HG03066 (cell line): ENCODE results near the gene CFAP410.

Source experiments
- ATAC-seq: cut with Tn5 transposase; IDR thresholded peaks from one replicate; pipeline ENCODE4 v1.9.1; 2021; ENCODE audit warnings: low read depth; ENCODE audit not compliant: unreplicated experiment

The CFAP410 gene

DNA sequence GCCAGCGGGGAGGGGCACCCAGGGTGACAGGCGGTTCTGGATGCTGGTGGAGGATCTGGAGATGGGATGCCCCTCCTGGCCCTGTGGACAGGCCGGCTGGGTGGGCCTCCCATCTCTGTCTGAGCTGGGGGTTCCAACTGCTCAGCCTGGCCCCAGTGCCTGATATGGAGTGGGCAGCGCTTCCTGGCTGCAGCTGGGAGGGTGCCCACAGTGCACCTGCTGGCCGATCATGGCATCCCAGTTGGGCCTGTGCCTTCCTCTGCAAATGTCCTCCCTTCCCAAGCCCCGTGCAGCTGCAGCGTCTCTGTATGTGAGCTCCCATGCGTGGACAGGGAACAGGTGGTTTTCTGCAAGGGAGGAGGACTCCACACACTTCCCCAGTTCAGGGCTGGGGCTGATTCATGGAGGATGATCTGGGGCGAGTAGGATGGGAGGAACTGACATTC lies 37.2 kb downstream of the CFAP410 start:
- ATAC-seq, result no peak

DNA sequence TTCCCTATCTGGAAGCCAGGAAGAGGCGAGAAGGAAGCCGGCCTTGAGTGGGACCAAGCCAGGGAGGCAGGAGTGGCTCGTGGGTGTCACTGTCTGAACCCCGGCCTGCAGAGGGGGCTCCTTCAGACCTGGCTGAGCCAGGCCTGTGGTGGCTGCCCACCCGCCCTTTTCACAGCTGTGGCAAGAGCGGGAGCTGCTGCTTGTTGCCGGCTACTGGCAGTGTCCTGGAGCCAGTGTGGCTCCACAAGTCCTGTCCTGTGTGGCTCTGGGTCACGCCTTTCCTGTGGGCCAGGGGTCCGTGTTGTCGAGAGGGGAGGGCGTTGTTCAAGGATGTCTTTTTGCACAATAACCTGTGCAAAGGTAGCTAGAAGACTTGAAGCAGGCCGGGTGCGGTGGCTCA lies 38.0 kb downstream of the CFAP410 start:
- ATAC-seq, result no peak

DNA sequence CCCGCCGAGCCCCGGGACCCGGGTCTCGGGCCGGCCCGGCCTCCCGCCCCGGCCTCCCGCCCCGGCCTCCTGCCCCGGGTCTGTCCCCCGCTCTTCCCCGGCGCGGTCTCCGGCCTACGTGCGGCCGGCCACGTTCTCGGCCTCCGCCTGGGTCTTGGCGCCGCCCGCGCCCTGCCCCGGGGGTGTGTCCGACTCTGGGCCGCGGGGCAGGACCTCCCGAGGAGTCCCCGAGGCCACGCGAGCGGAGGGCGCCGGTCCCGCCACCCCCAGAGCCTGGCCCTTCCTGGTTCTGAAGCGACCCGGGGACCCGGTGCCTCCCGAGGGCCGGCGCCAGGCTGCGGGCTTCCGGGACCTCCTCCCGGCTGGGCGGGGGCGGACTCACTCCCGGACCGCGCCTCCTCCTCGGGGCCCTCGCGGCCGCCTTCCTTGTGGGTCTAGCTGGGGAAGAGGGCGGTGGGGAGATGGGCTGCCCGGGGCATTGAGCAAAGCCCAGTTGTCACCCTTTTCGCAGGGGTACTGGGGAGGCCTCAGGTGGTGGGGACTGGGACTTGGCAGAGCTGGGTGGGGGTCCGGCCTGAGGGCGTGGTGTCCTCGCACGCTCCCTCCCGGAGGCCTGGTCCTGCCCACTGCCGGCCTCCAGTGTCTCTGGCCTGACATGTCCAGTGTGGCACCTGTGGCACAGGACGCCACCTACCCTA lies 38.8 kb downstream of the CFAP410 start:
- ATAC-seq, result peak; percentile 23

DNA sequence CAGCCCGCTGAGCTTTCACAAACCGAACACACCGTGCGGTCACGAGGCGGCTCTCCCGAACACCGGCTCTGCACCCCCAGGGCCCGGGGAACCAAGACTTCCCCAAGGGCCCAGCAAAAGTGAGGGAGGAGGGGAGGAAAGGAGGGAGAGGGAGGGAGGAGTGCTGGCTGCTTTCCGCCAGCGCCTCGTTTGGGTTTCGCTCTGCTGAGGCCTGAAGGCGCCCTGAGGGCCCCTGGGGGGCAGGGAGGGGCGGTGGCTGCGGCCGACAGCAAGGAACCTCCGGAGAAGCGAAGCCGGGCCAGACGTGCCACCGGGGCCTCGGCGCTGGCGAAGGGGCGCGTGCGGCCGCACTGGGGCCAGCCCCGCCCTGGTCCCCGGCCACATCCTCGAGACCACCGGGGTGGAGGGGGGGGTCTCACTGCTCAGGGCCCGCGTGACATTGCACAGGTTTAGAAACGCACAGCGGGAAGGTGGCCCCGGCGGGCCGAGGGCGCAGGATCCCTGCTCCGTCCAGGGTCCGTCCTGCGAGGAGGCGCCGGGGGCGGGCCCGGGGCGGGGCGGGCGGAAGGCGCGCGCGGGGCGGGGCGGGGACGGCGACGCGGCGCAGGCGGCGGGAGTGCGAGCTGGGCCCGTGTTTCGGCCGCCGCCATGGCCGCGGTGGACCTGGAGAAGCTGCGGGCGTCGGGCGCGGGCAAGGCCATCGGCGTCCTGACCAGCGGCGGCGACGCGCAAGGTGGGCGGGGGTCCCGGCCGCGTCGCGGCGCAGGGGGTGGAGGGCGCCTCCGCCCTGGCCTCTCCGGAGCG lies 39.5 kb downstream of the CFAP410 start, which contains the start of gene PFKL:
PFKL (plus strand) TSS at position 596 of the 804 bp plus-strand sequence; CDS start at position 649, 53 bp downstream.
- ATAC-seq, result peak; percentile 48

DNA sequence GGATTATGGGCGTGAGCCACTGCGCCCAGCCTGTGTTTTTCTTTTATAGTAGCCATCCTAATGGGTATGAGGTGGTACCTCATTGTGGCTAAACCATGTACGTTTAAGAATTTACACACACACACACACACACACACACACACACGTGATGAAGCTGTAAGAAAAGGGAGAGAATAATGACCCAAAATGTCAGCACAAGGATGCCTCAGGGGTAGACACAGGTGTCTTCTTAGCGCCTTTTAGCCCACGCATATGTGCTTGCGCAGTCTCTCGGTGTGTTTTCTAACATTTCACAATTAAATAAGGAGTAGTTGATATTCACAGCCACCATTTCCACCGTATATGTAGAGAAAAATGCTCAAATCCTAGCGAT lies 40.1 kb downstream of the CFAP410 start:
- ATAC-seq, result no peak

DNA sequence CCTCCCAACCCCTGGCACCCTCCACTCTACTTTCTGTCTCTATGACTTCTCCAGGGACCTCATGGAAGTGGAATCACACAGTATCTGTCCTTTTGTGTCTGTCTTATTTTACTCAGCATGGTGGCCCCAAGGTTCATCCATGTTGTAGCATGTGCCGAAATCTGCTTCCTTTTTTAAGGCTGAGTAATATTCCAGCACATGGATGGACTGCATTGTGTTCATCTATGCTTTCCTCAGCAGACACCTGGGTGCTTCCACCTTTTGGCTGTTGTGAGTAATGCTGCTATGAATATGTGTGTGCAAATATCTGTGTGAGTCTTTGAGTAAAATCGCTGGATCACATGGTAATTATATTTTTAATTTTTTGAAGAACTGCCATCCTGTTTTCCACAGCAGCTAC lies 40.9 kb downstream of the CFAP410 start:
- no peak for ATAC-seq

DNA sequence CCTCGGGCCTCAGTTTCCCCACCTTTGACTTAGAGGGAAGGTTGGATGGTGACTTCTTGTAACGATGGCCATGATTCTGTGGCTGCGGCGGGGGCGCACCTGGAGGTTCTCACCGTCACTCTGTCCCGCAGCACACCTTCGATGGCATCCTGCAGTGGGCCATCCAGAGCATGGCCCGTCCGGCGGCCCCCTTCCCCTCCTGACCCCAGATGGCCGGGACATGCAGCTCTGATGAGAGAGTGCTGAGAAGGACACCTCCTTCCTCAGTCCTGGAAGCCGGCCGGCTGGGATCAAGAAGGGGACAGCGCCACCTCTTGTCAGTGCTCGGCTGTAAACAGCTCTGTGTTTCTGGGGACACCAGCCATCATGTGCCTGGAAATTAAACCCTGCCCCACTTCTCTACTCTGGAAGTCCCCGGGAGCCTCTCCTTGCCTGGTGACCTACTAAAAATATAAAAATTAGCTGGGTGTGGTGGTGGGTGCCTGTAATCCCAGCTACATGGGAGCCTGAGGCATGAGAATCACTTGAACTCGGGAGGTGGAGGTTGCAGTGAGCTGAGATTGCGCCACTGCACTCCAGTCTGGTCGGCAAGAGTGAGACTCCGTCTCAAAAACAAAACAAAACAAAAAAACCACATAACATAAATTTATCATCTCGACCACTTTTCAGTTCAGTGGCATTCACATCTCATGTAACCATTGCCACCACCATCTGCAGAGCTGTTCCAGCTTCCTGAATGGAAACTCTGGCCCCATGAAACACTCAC lies 41.5 kb downstream of the CFAP410 start:
- no peak for ATAC-seq

DNA sequence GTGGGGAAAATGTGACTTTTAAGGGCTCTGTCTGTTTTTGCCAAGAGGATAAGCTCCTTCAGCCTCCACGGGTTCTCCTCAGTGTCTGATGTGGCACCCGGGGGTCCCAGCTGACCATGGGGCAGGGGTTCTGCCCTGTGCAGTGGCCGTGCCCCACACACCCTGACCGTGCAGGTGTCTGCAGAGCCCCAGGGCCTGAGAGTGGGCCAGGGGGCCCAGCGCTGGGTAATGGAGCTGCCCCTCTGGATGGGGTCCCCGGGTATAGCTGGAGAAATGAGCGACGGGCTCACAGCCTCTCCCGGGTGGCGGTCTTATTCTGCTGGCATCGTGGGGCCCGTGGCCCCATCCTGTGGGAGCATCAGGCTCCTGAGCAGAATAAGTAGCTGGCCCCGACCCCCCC lies 42.3 kb downstream of the CFAP410 start:
- no peak for ATAC-seq

DNA sequence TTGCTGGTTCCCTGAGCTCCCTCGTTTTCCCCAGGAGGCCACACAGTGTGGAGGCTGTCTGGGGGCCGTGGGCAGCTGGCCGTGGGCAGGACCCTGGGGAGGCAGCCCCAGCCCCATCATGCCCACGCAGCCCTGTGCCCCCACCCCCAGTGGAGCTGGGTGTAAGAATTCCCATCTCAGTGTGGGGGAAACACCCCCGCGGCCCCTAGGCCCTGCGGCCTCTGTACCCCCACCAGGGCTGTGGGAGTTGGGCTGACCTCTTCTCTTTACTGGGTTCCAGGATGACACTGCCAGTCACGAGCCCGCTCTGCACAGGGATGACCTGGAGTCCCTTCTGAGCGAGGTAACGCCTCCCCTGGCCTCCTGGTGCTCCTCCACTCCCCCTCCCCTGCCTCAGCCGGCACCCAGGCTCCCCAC lies 43.1 kb downstream of the CFAP410 start:
- no peak for ATAC-seq

DNA sequence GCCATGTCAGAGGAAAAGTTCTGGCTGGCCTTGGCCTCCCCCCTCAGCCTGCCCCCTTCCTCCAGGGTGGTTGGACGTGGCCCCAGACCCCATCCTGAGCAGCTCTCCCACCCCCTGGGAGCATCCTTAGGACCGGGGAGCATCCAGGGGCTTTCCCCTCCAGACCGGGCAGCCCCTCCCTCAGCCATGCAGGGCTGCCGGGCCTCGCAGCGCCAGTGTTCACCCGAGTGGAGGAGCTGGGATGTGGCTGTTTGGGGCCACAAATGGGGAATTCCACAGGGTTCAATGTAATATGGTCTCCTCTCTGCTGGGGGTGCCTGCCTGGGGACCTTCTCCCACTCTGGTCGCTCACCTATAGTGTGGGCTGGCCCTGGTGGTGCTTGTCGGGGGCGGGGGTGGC lies 43.5 kb downstream of the CFAP410 start:
- no peak for ATAC-seq

DNA sequence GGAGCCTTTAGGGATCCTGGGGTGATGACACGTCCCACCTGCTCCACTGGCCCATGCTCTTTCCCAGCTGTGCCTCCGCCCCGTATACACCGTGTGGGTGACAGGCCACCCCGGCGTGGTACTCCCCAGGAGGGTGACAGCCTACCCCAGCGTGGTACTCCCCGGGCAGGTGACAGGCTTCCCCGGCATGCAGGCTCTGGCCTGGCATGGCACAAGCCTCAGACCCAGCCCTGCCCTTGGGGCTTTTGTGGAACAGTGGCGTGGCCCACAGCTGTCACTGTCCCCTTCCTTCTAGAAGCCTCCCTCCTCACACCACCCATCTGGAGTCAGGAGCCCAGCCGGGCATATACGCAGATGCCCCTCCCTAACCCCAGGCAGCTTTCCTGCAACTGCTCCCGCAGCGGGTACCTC lies 44.0 kb downstream of the CFAP410 start:
- no peak for ATAC-seq

DNA sequence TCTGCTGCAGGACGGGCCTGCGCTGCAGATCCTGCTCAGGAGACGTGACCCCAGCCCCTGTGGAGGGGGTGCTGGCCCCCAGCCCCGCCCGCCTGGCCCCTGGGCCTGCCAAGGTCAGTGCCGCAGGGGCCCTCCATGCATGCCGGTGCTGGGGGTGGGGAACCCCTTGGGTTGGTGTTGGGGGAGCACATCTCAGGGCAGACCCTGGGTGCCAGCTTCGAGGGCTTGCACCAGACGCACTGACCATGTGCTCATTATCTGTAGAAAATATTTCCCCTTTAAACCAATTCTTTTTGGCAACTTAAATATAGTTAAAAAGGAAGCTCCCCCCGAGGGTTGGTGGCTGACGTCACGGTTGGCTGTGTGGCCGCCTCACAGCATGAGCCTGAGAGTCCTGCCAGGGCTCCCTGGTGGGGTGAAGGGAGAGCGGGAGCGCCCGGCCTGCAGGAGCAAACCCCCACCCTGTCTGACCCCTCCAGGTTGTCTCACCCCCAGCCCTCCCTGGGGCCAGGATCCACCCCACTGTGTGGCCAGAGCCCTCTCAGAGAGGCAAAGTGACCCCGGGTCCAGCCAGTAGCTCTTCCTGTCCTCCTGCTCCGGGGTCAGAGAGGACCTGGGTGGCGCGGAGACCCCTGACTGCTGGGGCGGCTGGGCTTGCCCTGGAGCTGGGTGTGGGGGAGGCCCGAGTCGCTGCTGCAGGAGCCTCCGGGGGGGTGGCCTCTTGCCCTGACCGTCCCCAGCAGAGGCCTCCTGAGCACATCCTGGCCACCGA lies 44.6 kb downstream of the CFAP410 start:
- no peak for ATAC-seq

DNA sequence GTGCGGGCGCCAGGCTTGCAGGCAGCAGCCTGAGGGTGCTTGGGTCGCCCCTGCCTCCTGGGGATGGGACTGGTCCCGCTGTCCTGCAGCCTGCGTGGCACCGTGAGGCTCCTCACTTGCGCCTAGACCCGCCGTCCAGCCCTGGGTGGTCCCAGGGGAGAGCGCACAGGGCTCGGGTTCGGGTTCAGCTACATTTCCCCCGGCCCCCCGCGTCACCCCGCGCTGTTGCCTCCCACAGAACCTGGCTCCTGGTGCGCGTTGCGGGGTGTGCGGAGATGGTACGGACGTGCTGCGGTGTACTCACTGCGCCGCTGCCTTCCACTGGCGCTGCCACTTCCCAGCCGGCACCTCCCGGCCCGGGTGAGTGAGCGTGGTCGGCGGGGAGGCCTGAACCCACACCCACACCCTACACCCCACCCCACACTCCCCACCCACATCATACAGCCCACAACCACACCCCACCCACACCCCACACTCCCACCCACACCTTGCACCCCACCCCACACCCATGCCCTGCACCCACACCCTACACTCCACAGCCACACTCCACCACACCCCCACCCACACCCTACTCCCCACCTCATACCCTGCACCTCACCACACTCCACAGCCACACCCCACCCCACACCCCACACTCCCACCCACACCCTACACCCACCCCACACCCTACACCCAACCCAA lies 45.5 kb downstream of the CFAP410 start:
- ATAC-seq, result no peak

DNA sequence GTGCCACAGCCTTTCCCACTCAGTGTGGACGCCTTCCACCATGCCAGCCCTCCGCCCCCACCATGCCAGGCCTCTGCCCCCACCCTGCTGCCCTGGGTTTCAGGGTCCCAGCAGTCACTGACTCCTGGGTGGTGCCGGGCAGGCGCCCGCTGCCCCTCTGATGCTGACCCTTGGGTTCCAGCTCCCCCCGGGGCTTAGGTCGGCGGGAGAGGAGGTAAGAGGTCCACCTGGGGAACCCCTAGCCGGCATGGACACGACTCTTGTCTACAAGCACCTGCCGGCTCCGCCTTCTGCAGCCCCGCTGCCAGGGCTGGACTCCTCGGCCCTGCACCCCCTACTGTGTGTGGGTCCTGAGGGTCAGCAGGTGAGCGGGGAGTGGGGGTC lies 46.4 kb downstream of the CFAP410 start:
- ATAC-seq, result no peak

DNA sequence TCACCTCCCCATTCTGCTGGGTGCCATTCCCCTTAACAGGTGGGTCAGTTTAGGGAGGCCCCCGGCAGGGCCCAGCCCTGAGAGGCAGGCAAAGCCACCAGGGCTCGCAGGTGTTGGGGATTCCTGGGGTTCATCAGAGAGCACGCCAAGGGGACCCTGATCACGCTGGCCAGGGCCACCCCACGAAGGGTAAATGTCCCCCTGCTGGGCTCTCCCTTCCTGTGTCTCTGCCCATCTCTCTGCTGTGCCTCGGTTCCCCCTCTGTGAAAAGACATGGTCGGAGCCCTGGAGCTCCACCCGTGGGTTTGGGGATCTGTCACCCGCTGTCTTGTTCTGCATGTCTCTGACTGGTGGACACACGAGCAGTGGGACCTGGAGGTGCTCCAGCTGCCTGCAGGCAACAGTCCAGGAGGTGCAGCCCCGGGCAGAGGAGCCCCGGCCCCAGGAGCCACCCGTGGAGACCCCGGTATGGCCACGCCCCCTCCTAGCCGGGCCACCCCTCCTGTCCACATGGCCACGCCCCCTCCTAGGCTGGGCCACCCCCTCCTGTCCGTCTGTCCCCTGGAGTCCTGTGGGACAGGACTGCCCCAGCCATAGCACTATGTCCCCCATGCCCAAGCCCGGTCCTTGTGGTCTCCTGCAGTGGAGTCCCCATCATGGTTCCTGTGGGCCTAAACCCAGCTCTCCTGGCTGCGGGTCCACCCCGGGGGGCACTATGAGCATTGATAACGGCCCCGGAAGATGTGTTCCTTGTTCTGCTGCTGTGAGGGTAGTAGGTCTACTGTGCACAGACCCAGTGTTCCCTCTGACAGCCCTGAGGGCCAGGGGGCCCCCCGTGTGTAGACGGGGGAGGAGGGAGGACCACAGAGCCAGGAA lies 47.0 kb downstream of the CFAP410 start:
- no peak for ATAC-seq

DNA sequence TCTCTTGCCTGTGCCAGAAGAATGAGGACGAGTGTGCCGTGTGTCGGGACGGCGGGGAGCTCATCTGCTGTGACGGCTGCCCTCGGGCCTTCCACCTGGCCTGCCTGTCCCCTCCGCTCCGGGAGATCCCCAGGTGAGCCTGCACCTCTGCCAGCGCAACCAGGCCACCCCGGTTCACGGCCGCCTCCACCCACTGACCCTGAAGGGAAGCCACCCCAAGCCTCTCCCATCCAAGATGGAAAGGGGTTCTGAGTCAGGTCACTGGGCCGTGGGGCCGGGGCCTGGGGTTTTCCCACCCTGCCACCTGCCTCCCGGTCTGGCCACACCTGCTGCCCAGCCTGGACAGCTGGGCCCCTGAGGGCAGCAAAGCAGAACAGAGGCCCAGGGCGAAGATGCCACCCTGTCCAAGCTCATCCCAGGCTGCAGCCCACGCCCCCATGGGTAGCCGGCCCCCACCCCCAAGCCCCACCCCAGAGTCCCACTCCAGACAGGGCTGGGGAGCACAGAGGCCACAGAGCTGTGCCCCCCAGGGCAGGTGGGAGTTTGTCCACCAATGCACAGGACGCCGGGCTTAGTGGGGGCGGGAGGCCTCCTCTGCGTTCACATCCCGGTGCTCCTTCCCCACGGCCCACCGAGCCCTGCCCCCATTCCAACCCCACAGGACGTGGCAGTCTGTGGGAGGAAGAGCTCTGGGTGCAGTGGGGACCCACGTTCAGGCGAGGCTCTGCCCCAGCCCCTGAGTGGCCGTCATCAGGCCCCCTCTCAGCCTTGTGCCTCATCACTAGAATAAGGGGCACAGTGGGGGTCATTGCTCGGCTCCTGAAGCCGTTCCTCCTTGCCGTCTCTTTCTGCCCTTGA lies 47.9 kb downstream of the CFAP410 start:
- no peak for ATAC-seq

DNA sequence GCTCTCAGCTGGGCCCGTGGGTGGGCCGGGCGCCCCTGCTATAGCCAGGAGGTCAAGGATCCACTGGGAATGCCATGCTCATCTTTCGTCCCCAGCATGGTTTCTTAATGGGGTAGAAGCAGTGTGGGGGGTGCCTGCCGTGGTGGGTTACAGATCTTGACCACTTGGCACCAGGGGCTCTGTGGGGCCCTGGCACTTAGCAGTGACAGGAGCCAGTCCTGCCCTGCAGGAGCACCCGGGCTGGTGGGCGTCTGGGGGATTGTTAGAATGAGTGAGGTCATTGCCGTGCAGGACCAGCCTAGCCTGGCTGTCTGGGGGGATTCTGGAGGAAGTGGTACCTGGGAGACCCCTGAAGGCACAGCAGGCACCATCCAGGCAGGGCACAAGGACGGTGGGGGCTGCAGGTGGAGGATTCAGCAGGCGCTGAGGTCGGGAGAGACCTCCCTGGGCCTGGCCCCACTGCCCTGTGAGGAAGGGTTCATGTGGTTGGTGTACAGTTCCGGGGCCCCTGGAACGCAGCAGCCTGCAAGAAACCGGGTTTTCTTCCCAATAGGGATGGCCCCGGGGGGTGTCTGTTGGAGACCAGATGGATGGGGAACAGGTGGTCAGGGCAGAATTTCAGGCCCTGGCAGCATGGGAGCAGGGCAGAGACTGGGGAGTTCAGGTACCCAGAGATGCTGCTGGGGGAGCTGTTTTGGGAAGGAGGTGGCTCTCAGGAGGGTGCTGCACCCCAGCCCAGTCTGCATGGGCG lies 48.7 kb downstream of the CFAP410 start:
- ATAC-seq, result no peak
